IPS-NIHi7 (cell line): ENCODE measurements around the gene RASSF1.

Source experiments
- DNase-seq: peaks from one replicate; pipeline ENCODE4 v3.0.0; 2012; ENCODE audit warnings: mixed read lengths; ENCODE audit errors: extremely low spot score

Gene RASSF1

GRCh38 chr3:50340448-50341329 lies at the start of gene RASSF1:
TSS of gene RASSF1 (minus strand) at chr3:50340836. CDS start at chr3:50340805, 31 bp downstream.
- peak; percentile 38 for DNase-seq

DNA sequence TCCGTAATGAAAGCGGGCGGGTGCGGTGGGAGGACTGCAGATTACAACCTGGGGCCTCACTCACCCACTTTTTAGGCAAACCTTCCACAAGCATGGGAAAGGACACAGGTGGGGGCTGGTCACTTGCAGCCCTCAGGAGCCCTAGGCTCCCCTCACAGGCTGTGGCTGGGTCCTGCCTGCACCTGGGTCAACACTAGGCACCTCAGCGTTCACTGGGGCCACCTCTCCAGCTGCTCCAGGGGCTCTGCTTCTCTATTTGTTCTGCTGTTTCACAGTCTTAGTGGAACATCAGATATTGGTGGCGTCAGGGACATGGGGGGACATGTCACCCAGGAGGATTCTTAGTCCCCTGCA lies 48.8 kb upstream of the RASSF1 start:
- DNase-seq, result no peak

- DNase-seq, result no peak
Observed at GRCh38 chr3:50388720-50389413, 48.2 kb upstream of the RASSF1 start.

GRCh38 chr3:50388016-50388719 lies 47.5 kb upstream of the RASSF1 start:
- DNase-seq, result peak; percentile 88

- no peak for DNase-seq
Observed at GRCh38 chr3:50385754-50386153, 45.1 kb upstream of the RASSF1 start.

DNA sequence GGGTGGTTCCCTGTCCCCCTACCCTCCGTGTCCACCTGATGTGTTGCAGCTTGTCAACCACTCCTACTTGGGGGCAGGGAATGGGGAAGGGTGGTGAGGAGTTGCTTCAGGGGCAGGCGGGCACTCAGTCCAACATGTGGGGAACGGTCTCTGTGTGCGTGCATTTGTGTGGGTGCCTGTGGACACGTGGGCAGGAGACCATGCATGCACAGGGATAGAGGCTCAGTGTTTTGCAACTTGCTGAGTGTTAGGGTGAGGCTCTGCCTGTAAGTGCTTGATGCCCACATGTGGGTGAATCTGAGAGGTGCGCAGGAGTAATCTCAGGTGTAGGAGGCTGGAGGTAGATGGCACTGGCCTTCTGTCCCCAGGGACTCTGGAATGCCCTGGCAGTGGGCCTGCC lies 43.1 kb upstream of the RASSF1 start:
- no peak for DNase-seq

DNA sequence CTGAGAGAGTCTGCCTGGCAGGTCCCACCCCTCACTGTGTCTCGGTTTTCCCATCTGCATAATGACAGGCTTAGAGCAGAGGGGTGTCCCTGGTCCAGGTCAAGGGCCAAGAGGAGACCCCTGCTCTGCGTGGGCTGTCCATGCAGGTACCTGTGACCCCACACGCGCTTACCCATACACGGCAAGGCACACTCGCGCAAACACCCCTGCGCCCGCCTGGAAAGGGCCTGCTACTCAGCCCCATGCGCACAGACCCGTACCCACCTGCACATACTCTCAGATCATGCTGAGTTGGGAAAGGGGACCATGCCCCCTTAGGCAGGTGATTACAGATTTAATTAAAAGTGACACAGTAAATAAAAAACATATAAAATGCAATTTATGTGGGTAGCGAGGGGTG lies 42.1 kb upstream of the RASSF1 start:
- no peak for DNase-seq

- DNase-seq, result no peak
Observed at GRCh38 chr3:50381383-50381782, 40.7 kb upstream of the RASSF1 start.

DNA sequence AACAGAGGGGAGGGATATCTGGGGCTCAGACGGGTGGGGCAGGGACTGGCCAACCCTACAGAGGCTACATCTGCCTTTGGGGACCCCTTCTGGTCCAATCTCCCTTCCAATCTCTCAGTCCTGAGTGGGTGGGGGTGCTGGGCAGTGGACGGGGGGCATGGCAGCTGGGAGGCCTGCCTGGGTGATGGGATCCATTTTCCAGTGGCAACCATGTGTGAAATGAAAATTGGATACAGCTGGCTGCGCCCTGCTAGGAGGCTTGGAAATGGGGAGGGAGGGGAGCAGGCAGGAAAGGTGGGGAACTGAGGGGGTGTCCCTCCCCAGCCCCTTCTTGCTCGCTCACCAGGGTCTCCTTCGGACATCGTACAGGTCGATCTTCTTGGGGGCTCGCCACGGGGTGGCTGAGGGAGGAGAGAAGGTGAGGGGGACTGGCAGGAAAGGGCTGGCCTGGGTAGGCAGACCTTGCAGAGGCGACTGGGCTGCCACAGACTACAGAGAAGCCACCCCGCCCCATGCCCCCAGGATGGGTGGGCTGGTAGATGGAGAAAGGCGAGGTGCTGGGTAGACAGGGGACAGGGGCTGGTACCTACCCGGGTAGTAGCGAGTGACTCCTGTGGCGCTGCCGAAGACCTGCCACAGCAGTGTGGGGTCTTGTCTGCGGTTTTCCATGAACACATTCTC lies 39.9 kb upstream of the RASSF1 start:
- no peak for DNase-seq

DNA sequence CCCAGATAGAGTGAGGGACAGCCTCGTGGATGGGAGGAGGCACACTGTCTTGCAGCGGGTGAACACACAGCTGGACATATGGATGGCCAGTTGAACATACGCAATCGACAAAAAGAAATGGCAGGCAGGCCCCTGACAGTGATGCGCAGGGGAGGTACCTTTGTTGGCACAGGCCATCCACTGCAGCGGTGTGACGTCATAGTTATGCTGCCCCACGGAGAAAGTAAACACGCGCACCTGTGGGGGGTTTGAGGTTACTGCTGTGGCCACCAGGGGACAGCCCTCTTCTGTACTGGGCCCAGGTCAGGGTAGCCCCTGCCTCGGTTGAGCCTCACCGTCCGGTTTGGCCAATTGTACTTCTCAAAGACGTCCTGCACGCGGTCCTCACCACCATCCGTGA lies 38.1 kb upstream of the RASSF1 start:
- DNase-seq, result no peak

- peak; percentile 52 for DNase-seq
Observed at GRCh38 chr3:50378024-50378423, 37.4 kb upstream of the RASSF1 start.

DNA sequence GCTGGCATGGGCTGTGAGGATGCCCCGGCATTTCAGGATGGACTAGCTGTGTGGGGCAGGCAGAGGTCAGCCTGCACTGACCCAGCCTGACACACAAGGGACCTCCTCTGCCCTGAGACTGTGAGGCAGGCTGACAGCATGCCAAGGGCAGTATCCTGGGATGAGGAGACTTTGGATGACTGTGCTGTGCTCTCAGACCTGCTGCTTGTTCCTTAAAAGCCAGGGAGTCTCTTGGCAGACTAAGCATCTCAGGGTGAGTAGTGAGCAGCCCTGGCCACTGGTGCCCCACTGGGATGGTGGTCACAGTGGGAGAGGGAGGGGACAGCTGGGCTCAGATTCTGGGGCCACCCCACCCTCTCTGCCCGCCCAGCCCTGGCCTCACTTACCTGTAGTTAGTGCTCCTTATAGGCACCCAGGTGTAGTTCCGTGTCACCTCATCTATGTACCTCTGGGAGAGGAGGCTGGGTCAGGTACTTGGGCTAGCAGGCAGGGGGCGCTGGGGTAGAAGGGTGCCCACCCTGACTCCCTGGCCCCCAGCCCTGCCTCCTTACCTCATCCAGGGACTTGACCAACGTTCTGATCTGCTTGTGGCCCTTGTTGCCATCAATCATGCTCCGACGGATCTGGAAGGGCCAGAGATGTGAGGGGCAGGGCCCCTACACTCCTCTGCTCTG lies 34.8 kb upstream of the RASSF1 start:
- DNase-seq, result peak; percentile 76

DNA sequence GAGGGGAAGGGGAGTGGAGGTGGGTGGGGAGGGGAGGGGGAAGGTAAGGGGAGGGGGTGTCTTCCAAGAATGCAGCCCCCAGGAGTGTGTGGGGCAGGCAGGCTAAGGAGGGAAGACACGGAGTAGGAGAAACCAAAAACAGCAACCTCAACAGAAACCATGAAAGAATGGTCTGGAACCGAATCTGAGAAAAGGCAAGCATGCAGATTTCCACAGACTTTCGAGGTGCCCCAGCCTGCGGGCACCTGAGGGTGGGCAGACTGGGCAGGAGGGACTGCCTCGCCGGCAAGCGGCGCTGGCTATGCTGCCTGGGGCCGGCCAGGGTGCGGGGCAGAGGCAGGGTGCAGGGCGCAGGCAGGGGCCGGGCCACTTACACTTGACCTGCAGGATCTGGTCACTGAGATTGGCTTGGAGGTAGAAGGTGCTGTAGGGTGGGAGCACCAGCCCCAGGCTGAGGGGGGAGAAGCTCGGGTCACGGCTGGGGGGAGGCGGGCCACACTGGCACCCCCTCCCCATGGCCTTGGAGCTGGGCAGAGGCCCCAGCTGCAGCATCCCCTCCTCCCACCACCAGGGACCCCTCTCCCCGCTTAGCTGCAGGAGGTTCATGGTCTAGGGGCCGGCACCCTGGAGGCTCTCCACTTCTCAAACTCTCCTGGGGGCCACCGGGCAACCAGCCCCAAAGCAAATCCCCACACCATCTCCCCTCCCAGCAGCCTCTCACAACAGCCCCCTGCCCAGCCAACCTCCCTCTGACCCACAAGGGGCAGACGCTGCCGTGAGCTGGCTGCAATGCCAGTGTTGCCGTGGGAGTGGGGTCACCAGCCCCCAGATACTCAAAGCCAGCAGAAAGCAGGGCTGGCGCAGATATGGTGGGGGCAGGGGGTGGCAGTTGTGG lies 34.0 kb upstream of the RASSF1 start:
- DNase-seq, result no peak

- no peak for DNase-seq
Observed at GRCh38 chr3:50373146-50374051, 32.8 kb upstream of the RASSF1 start.

- no peak for DNase-seq
Observed at GRCh38 chr3:50372349-50372748, 31.7 kb upstream of the RASSF1 start.

DNA sequence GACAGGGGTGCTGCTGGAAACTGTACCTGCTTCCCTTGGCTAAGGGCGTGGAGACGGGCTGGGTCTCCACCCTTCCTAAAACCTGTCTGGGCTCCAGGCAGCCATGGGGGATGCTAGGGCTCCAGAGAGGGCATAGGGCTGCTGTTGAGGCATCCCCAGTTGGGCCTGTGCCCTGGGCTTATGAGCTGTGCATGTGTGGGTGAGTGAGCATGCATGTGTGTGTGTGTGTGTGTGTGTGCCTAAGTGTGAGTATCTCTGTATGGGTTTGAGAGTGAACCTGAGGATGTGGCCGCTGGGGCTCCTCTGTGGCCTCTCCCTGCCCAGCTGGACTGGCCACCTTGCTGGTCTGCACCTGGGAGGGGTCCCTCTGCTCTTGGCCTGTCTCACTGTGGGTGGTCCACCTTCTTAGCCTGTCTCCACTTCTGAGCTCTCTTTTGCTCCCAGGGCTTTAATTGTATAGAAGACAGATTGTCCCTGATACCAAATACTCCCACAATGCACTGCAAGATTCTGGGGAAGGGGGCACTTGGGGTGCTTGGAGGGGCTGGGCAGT lies 30.6 kb upstream of the RASSF1 start:
- no peak for DNase-seq

DNA sequence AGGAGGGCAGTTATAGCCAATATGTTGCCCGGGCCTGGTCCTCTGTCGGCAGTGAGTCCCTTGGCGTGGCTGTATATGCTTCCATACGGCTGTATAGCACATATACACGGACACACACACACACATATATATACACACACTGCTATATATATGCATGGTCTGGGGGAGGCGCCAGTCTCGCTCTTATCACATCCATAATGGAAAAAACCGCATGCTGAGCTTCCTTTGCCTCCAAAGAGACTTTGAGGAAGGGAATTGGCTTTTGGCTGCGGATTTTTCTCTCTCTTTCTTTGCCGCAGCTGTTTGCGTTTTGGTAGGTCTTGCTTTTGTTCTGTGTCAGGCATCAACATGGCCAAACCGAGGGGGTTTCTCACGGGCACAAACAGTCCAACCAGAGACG lies 30.0 kb upstream of the RASSF1 start:
- DNase-seq, result no peak

GRCh38 chr3:50369012-50369670 lies 28.5 kb upstream of the RASSF1 start:
- no peak for DNase-seq

- DNase-seq, result no peak
Observed at GRCh38 chr3:50365842-50366220, 25.2 kb upstream of the RASSF1 start.
